HepG2 (cell line): ENCODE results near the gene MXRA7. TPM values are rescaled to one million over a fixed set of nuclear protein-coding genes. Genes with fewer than 3 reads are reported as not detected.

Experiments
- BATF2 ChIP-seq: sonication (generic); formaldehyde crosslinking; IDR thresholded peaks from 2 replicates; pipeline ENCODE4 v1.8.0; 2022; ENCODE audit warnings: mild to moderate bottlenecking, missing genetic modification reagents, moderate library complexity
- ERF ChIP-seq: IDR thresholded peaks from 2 replicates; pipeline ENCODE4 v1.6.1; 2018; ENCODE audit warnings: missing biosample characterization, missing genetic modification reagents
- FIP1L1 ChIP-seq: fragments of 200-400 bp; formaldehyde crosslinking; IDR thresholded peaks from 2 replicates; pipeline ENCODE4 v1.6.1; 2018; ENCODE audit warnings: low read depth, mild to moderate bottlenecking, low read length, moderate library complexity, borderline replicate concordance; ENCODE audit not compliant: insufficient read depth
- GRHL1 ChIP-seq: sonication (generic); formaldehyde crosslinking; conservative IDR thresholded peaks from 2 replicates; pipeline ENCODE4 v1.8.0; 2022; ENCODE audit warnings: missing genetic modification reagents
- KAT7 ChIP-seq: IDR thresholded peaks from 2 replicates; pipeline ENCODE4 v1.6.1; 2018; ENCODE audit warnings: borderline replicate concordance, missing compliant biosample characterization
- PBX3 ChIP-seq: sonication (generic); formaldehyde crosslinking; IDR thresholded peaks from 2 replicates; pipeline ENCODE4 v1.8.1; 2023; ENCODE audit warnings: missing genetic modification reagents, inconsistent platforms, borderline replicate concordance
- PHF5A ChIP-seq: IDR thresholded peaks from one replicate; pipeline ENCODE4 v1.6.1; 2018; ENCODE audit warnings: low read depth, missing genetic modification reagents; ENCODE audit not compliant: unreplicated experiment
- RBM22 ChIP-seq: fragments of 200-400 bp; formaldehyde crosslinking; optimal IDR thresholded peaks from 2 replicates; pipeline ENCODE3; 2017; ENCODE audit warnings: mild to moderate bottlenecking, low read length, moderate library complexity
- SAP130 ChIP-seq: IDR thresholded peaks from 2 replicates; pipeline ENCODE4 v1.6.1; 2016; ENCODE audit warnings: low read depth
- SMARCE1 ChIP-seq: fragments of 450-650 bp; IDR thresholded peaks from 2 replicates; pipeline ENCODE4 v1.6.1; 2017; ENCODE audit warnings: borderline replicate concordance
- ZBTB43 ChIP-seq: sonication (generic); formaldehyde crosslinking; conservative IDR thresholded peaks from 2 replicates; pipeline ENCODE4 v1.4.0; 2020; ENCODE audit warnings: missing genetic modification reagents
- ZNF124 ChIP-seq: sonication (generic); formaldehyde crosslinking; IDR thresholded peaks from 2 replicates; pipeline ENCODE4 v1.4.0; 2020; ENCODE audit warnings: missing genetic modification reagents
- ZNF17 ChIP-seq: sonication (generic); formaldehyde crosslinking; IDR thresholded peaks from 2 replicates; pipeline ENCODE4 v1.5.0; 2020; ENCODE audit warnings: mild to moderate bottlenecking, missing genetic modification reagents
- ZNF180 ChIP-seq: sonication (generic); formaldehyde crosslinking; IDR thresholded peaks from 2 replicates; pipeline ENCODE4 v1.4.0; 2020; ENCODE audit warnings: low read depth, missing genetic modification reagents, borderline replicate concordance
- ZNF501 ChIP-seq: sonication (generic); formaldehyde crosslinking; IDR thresholded peaks from 2 replicates; pipeline ENCODE4 v1.5.1; 2020; ENCODE audit warnings: mild to moderate bottlenecking, moderate library complexity, missing genetic modification reagents
- ZNF576 ChIP-seq: sonication (generic); formaldehyde crosslinking; IDR thresholded peaks from 2 replicates; pipeline ENCODE4 v1.4.0; 2020; ENCODE audit warnings: mild to moderate bottlenecking, missing genetic modification reagents
- ZNF770 ChIP-seq: sonication (generic); formaldehyde crosslinking; IDR thresholded peaks from 2 replicates; pipeline ENCODE4 v1.5.0; 2020; ENCODE audit warnings: mild to moderate bottlenecking, missing genetic modification reagents
- ZNF776 ChIP-seq: sonication (generic); formaldehyde crosslinking; IDR thresholded peaks from 2 replicates; pipeline ENCODE4 v1.4.0; 2020; ENCODE audit warnings: mild to moderate bottlenecking, missing genetic modification reagents
- ZNF780A ChIP-seq: sonication (generic); formaldehyde crosslinking; IDR thresholded peaks from 2 replicates; pipeline ENCODE4 v1.8.0; 2022; ENCODE audit warnings: mild to moderate bottlenecking, missing genetic modification reagents, moderate library complexity
- ZSCAN5A ChIP-seq: sonication (generic); formaldehyde crosslinking; IDR thresholded peaks from 2 replicates; pipeline ENCODE4 v1.8.0; 2022; ENCODE audit warnings: mild to moderate bottlenecking, missing genetic modification reagents, borderline replicate concordance
- polyA plus RNA-seq, 8 experiments: library from polyadenylated mRNA; depleted of rRNA in 3 of 8; stranded (reverse) in 7 of 8; unstranded in 1 of 8; fragments of >200 nt; fragmentation: Illumina TruSeq in 4 of 8; extraction: Trizol in 4 of 8; gene quantifications; 2 replicates each; pipeline versions ENCODE4 v1.2.1 to v1.2.3, GENCODE V29; 2011 to 2016; ENCODE audit warnings: low read depth in 4 of 8, missing spikeins in 1 of 8, mixed read lengths in 1 of 8; ENCODE audit not compliant: insufficient read depth in 1 of 8
- total RNA-seq, 5 experiments: library from RNA; depleted of rRNA; stranded (reverse); fragments of >200 nt; fragmentation: Illumina TruSeq; extraction: Trizol; gene quantifications; 2 replicates each; pipeline ENCODE4 v1.2.3, GENCODE V29; 2016; ENCODE audit warnings: low read depth in 1 of 5

The MXRA7 gene
- total and polyA plus RNA-seq, 2 of the 13 experiments (the other 11 are each of a cell fraction or from before 2014, with no cell fraction given), result 44.8 to 112 TPM

GRCh38 chr17:76681222-76682137 lies 29.3 kb downstream of the MXRA7 start (continued):
- TF ChIP-seq ZSCAN5A (no peak), ZNF124 (CRISPR knock-in tag) (0 out of 2 replicates have a peak, but pooled peaks have one; percentile 40), SMARCE1 (no peak), ZNF501 (peak; percentile 58; the same call in 1 of the 2 replicates), PHF5A (CRISPR knock-in tag) (no peak), ZNF776 (CRISPR knock-in tag) (no peak), SAP130 (CRISPR knock-in tag) (peak; percentile 46), PBX3 (no peak), BATF2 (CRISPR knock-in tag) (no peak), ZNF17 (CRISPR knock-in tag) (no peak), ZNF180 (CRISPR knock-in tag) (no peak), GRHL1 (no peak), ZNF576 (CRISPR knock-in tag) (no peak), KAT7 (CRISPR knock-in tag) (no peak), ZNF780A (CRISPR knock-in tag) (no peak), ERF (CRISPR knock-in tag) (no peak), RBM22 (peak; percentile 21), FIP1L1 (no peak), ZNF770 (no peak), ZBTB43 (CRISPR knock-in tag) (no peak)
